SKM-1 (cell line): ENCODE measurements around the gene CYFIP1.
A peak's percentile ranks its signal among the peaks of the same experiment; 100 is the strongest.

ENCODE experiments used
- DNase-seq: peaks from one replicate; lab custom pipeline; 2025; ENCODE audit not compliant: unreplicated experiment; lab: John Stamatoyannopoulos, UW

The CYFIP1 gene

DNA sequence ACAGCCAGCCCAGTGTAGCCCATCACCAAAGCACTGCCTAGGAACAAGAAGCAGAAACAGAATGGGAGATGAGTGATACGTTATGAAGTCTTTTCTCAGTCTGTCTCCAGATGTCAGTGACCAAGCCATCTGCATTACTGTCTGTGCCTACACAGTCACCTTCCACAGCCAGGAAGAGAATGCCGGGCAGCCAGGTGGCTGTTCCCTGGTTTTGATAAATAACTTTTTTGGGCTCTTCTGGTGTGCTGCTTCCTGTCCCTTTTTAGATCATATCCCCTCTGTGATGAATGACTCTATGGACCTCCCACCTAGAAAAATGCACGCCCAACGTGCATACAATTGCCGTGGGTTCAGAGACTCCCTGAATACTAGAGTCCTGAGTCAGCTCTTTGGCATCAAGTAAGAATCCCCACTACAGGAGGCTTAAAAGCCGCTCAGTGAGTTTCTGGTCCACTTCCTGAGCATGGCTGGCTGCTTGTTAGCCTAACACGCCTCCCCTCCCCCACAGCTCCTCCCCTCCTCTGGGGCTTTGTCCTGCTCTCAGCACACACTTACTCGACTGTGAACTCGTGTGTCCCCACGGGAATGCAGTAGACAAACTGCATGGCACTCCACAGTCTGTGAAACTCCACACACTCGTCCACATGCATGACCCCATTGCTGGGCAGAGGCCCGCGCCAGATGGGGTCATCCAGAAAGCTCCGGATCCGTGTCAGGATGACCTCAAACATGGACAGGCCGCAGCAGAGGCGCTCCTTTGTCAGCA, 107.0 kb downstream of the CYFIP1 start:
- DNase-seq, result no peak

DNA sequence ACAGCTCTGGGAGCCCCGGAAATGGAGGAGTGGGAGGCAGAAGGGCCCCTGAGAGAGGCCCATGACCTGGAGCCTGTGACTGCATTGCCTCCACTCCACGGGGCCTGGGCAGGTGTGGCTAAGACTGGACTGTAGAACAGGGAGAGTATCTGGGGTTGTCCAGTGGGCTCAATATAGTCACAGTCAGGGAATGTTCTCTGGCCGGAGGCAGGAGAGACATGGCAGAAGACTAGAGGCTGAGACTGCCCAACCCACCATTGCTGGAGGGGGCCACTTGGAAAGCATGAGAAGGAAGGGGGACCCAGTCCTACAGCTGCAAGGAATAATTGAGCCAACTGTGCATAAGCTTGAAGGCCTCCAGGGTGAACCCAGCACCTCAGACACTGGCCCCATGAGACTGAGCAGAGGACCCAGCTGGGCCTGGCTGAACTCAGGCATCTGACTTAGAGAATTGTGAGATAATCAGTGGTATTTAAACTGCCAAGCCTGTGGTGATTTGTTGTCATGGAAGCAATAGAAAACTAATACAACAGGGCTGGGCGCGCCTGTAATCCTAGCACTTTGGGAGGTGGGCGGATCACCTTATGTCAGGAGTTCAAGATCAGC, 108.6 kb downstream of the CYFIP1 start:
- DNase-seq, result no peak

DNA sequence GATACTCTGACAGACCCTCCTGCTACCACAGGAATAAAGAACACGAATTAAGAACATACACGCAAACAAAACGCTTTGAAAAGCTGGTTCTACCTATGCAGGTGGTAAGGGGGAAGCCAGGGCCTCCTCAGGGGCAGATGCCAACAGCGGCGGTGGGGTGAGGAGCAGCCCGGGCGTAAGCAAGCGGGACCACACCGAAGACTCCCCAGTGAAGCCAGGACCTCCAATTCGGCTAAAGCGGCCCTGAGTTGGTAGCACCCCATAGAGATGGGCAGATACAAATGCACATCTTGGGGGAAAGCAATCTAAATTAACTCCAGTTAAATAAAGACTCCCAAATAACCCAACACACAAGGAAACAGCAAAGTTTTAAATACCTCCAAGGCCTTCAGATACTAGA, 109.3 kb downstream of the CYFIP1 start:
- DNase-seq, result no peak

DNA sequence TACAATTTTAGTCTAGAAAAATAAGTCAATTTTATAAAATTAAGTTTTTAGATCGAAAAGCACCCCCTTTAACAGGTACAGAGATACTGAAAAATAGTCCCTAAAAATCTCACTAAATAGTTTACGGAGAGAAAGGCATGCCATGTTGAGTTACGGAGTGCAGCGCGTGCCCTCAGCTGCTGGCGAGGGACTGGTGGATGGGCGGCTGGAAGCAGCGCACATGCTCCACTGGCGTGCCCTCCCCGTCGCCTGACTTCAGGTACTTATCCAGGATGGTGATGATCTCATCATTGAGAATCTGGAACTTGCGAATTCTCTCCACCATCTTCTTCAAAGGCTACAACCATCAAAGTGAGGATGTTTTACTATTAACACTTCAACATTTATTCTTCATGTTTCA, 110.3 kb downstream of the CYFIP1 start:
- DNase-seq, result no peak

DNA sequence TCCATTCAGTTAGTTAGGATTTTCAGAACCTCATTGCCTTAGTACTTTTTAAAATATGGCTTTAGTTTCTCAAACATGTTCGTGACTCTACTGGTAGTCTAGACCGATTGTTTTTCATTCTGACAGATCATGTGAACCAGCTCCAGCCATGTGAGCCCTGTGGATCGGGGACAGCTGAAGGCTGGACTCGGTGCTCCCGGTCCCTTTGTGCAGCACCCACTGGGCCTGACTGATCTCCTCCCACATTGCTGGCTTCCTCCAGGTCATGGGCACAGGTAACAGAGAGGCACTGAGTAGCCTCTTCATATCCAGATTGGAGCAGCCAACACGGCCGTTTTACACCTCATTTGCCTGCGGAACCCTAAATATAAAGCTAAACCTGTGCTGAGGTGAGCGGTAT, 111.2 kb downstream of the CYFIP1 start:
- no peak for DNase-seq

DNA sequence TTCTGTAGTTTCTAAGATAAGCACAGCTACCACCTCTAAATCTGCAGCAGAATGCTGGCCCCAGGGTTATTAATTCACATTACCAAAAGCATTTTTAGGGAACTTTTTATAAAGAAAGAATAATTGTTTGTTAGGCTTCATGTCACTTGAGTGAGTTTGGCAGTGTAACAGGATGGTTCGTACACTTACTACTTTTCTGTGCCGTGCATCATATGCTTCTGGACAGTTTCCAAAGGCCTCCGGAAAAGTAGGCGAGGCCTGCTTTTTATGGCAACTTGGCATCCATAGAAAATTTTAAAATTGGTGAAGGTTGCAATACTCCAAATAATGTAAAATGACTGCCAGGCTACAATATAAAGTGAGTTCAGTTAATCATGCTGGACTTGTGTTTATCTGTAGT, 111.7 kb downstream of the CYFIP1 start:
- no peak for DNase-seq

DNA sequence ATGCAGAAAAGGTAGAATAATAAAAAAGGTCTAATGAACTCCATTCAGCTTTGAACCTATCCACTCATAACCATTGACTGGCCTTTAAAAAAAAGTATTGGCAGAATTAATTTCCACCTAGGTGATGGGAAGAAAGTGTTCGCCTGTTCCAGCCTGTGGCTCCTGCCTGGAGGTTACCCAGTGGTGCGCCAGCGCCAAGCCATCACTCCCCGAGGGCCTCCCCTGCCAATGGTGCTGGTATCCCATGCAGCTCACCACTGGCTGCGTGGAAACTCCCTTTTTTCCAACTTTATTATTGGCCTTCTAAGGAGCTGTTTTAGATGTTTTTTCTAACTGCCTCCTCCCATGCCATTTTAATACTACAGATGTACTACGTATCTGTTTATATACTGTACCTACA, 112.3 kb downstream of the CYFIP1 start:
- no peak for DNase-seq

DNA sequence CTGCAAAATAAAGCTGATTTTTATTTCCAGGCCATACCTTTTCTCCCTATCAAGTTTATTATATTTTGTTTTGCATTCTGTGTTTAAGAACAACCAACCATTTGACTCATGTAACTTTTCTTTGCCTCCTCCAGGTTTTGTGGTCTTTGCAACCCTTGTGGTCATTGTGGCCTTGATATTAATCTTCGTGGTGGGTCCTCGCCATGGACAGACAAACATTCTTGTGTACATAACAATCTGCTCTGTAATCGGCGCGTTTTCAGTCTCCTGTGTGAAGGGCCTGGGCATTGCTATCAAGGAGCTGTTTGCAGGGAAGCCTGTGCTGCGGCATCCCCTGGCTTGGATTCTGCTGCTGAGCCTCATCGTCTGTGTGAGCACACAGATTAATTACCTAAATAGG, 114.1 kb downstream of the CYFIP1 start:
- no peak for DNase-seq

DNA sequence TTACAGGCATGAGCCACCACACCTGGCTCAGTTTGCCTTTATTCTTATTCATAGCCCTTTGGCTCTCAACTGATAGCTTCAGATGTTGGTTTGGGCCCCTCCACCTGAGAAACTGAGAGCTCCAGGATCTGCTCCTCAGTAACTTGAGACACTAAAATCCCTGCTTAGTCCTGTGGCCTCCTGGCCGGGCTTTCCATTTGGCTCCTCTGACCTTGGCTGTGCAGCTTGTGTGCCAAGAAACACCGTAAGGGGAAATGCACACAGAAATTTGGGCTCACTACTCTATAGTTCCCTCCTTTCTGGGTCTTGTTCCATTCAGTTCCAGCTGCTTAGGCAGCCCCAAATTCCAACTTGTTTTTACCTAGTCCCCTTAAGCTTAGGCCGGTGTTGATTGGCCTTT, 116.8 kb downstream of the CYFIP1 start:
- DNase-seq, result no peak

DNA sequence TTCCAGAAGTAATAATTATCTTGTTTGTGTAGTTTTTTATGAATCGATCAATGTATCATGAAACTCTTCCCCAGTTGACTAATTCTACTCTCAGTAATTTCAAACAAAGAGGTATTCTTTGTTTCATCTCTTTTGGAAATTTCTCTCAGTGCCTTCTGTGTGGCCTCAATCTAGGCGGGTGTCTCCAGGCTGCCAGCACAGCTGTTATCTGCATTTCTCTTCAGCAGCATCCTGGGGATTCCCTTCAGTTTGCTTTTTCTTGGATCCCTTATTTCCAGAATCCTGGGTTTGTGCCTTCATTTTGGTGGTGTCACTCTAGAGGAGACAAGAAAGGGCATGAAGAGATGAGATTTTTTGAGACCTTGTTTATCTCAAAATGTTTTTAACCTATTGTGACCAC, 119.0 kb downstream of the CYFIP1 start:
- no peak for DNase-seq

DNA sequence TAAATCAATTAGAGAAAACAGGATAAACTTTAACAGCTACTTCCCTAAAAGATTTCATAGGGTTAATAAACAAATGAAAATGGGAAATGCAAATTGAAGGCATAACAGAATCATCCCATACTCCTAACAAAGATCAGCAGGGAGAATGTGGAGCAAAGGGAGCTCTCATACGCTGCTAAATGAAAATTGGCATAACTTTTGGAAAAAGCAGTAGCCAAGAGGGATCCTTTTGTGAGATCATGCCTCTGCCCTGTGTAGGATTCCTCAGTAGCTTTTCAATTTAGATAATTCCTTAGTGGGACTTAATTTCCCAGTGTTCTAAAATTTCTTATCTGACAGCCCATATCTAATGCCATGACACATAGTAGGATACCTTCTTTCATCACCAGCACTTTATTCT, 123.5 kb downstream of the CYFIP1 start:
- no peak for DNase-seq

DNA sequence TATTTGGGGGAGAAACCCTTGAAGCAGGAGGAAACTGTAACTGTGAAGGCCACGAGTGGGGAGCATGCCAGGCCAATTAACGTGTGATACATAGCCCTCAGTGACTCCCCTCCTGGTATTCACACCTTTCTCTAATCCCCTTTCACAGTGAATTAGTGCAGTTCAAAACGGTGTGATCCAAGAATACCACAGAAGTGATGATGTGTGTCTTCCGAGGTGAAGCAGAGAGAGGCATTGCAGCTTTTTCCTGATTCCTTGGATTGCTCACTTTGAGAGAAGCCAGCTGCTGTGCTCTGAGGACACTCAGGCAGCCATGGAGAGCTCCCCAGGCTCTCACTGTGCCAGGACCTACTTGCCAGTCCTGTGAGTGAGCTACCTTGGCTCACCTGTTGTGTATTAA, 124.4 kb downstream of the CYFIP1 start:
- DNase-seq, result no peak

DNA sequence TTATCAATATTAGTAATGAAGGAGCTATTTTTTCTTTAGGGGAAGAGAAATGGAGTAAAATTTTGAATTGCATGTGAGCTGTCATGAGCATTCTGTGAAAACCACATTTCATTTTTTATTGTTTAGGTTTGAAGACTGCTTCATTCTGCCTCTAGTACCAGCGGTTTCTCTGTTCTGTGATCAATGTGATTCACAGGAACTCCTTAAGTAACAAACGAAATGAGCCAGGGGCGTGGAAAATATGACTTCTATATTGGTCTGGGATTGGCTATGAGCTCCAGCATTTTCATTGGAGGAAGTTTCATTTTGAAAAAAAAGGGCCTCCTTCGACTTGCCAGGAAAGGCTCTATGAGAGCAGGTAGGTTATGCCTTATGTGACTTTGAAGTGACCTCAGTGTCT, 128.7 kb downstream of the CYFIP1 start:
- no peak for DNase-seq

DNA sequence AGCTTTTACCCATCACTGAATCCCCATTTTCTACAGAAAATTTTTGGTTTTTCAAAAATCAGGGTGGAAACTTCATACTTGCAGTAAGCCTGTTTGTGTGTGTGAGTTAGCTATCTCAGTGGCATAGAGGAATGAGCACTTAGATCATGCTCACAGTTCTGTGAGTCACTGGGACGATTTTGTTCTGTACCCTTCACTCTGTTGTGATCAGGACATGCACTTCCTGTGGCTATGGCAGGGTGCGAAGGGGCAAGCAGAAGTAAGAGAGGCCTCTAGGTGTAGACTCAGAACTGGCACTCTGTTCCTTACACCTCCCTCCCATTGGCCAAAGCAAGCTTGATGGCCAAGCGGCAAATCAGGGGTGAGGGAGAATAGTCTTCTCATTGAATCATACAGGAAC, 130.1 kb downstream of the CYFIP1 start:
- DNase-seq, result no peak

DNA sequence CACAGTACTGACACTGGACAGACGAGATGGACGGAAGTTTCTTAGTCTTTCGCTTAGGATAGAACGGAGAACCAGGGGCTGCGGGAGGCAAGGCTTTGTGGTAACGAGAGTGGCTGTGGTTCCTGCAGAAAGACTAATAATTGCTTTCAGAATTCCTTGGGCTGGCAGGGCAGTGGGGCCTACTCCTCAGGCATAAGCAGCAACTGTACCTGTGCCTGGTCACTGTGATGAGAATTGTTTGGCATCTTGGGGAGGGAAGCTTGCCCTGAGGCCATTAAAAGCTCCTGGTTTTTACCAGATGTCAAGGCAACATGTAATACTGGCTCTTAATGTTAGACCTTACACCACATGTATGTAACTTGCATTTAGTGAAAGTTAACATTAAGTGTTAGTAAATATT, 134.1 kb downstream of the CYFIP1 start:
- no peak for DNase-seq

DNA sequence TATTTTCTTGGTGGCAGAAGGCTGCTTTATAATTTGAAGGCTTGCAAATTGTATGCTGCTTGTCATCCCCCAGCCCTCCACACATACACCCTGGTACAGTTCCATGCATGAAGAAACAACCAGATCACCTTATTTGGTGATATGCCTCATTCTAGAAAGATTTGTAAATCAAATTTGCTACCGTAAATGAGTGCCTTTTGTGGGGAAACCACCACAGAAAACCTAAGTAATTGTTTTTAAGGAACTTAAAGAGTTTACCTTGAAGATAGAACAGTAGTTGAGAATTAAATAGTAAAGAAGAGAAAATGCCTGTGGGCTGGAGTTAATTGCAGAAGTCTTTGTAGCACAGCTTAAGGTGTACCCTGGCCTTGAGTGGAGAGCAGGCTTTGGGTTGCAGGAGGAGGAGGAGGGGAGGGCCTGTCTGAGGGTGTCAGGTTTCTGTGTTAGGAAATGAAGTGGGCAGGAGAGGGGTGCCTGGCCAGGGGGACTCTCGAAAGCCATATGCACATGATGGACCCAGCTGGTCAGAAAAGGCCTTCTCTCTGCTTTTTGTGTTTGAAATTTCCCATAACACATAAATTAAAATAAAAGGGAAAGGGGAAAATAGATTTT, 134.8 kb downstream of the CYFIP1 start:
- no peak for DNase-seq

DNA sequence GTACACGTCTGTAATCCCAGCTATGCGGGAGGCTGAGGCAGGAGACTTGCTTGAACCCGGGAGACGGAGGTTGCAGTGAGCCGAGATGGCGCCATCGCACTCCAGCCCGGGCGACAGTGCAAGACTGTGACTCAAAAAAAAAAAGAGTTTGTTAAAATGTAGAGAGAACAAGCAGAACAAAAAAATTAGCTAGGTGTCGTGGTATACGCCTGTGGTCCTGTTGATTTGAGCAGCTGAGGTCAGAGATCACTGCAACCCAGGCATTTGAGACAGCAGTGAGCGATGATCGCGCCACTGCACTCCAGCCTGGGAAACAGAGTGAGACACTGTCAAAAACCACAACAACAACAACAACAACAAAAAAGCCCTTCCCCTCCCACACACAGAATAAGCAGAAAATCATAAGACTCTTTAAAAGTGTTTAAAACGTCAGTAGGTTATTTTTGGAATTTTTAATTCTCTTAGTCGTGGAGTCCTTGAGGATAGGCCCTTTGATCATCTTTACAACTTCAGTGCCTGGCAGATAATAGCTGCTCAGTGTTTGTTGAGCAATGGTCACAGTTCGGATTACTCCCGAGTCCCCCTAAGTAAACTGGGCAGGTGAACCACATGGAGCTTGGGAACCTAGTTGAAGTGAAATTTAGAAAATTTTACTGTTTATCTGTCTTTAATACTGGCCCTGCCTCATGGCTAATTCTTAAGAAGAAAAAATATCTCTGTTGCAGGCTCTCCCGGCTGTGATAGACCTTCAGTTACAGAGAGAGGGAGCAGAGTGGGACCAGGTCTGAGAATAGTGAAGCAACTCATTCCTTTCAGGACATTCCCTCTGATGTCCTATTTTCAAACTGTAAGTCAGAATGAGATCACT, 135.5 kb downstream of the CYFIP1 start:
- no peak for DNase-seq

DNA sequence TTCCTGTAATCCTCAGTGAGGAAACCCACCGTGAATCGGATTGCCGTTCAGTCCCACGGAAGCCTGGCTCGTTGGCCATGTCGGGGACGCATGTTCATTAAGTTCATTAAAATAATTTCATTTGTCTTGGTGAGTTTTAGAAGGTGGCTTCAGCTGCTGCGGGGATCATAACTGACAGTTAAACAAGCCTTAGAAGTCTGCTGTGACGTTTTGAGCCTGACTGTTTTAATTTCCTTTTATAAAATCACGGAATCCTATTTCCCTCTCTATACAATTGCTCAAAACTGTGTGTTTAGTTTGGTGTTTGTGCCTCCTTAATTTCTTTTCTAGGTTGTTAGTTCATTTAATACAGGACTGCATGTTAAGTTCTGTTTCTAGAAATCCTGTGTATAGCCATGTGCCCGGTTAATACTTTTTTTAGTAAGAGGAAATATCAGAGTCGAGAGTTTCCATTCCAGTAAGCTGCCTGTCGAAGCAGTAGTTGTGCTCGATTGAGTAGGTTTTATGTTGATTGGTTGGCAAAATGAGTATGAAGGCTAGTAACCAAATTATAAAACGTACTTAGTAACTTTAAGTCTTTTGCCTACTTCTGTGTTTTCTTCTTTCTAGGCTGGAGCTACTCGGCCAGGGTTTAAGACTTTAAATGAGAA, 141.0 kb downstream of the CYFIP1 start:
- no peak for DNase-seq

DNA sequence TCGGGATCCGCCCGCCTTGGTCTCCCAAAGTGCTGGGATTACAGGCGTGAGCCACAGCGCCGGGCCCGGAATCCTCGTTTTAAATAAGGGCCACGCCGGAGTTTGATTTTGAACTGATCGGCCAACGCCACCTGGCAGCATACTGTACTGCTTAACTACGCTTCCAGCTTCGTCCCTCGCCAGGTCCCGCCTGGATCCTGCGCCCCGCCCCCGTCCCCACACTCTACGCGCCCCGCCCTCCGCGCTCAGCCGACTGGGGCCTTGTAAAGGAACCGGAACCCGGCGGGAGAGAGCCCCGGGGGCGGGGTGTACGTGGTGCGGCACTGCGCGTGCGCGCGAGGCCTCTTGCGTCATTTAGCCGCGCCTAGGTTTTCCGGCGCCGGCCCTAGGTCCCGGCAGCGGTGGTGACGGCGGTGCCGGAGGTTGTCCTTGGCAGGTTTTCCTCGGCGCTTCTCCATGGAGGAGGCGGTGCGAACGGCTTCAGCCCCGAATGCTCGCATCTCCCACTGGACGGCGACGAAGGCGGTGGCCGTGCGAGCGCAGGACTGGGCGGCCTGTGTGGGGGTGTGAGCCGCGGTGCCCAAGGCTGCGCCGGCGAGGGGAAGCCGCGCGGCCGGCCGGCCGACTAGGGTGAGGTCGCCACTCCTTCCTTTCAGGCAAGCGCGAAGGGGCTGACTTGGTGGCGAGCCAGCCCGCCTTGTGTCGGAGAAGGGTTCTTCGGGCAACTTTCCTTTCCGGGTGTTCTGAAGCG, 141.7 kb downstream of the CYFIP1 start, which contains the start of gene NIPA2:
TSS of gene NIPA2 (plus strand) at position 375 of the 751 bp plus-strand sequence. CDS start 13,066 bp downstream, outside the sequence.
- DNase-seq, result peak; percentile 92

DNA sequence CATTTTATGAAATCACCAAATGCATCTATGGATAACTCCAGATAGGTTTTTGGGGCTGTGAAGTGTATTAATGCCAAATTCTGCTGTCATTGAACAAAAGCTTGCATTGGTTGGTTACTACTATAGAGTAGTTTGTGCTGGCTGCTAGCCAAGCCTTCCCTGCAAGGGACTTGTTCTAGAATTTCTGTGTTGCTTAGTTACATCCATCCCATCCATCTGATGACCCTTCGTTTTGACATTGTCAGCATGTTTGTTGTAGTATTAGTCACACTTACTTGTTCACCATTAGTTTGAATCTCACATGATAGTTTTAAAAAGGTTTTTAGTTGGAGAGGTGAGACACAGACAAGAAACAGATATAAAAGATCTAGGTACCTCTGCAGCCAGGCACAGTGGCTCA, 148.7 kb downstream of the CYFIP1 start:
- no peak for DNase-seq
